Measurements from ENCODE around the gene IDH3G. TPM values are rescaled to one million over a fixed set of nuclear protein-coding genes. Genes with fewer than 3 reads are reported as not detected.

The IDH3G gene
- total RNA-seq, 1 donor from 2014 or later = 41.9 TPM

- Histone ChIP-seq H3K79me2 (ENCODE audit: insufficient read depth, low read length) (peaks cover 25% of the 10 kb centered on the region), H3K4me2 (ENCODE audit: low read length) (no peak overlapping the region), H3K27ac (ENCODE audit: low read depth, low read length) (no peak overlapping the region), H3K4me3 (ENCODE audit: insufficient read depth, low read depth, low read length) (no peak overlapping the region), H3K36me3 (ENCODE audit: insufficient read depth, low read length) (peaks cover 2% of the 10 kb centered on the region), H3K27me3 (ENCODE audit: insufficient read depth, low read length) (no peaks in the 10 kb centered on the region), H2AFZ (ENCODE audit: low read depth, low read length) (no peak overlapping the region), H3K4me1 (ENCODE audit: insufficient read depth, low read length) (peaks cover 6% of the 10 kb centered on the region), H3K9ac (ENCODE audit: low read length) (no peak overlapping the region), H4K20me1 (ENCODE audit: insufficient read depth, low read length) (peaks cover 22% of the 10 kb centered on the region), H3K9me3 (ENCODE audit: insufficient read depth, low read depth, low read length) (no peaks in the 10 kb centered on the region)
- H3K27ac Mint-ChIP-seq (ENCODE audit: unreplicated experiment) = no peak overlapping the region
- no peaks in the 10 kb centered on the region for H3K27me3 Mint-ChIP-seq (ENCODE audit: low read depth, unreplicated experiment)
- H3K36me3 Mint-ChIP-seq (ENCODE audit: low read depth, unreplicated experiment) = no peaks in the 10 kb centered on the region
- TF ChIP-seq EZH2 (IDR thresholded peaks at IDR 0.05; ENCODE audit: insufficient read depth, low read length) = no peak
- TF ChIP-seq CTCF (IDR thresholded peaks at IDR 0.05; ENCODE audit: insufficient read depth, low read depth, low read length) = no peak
- FAIRE-seq (no peak), DNase-seq (ENCODE audit: low read depth) (no peak)
- H3K9me3 Mint-ChIP-seq (ENCODE audit: unreplicated experiment) = no peaks in the 10 kb centered on the region
- H3K4me3 Mint-ChIP-seq (ENCODE audit: unreplicated experiment) = no peak overlapping the region
- peaks cover 5% of the 10 kb centered on the region for H3K4me1 Mint-ChIP-seq (ENCODE audit: low read depth, unreplicated experiment)
These were observed 6.1 kb upstream of the IDH3G start for GRCh38 chrX:153800177-153800722.

GRCh38 chrX:153799326-153799725, 5.2 kb upstream of the IDH3G start:
- no peaks in the 10 kb centered on the region for H3K27me3 ChIP-seq (ENCODE audit: insufficient read depth, low read length)
- no peak overlapping the region for H3K4me3 Mint-ChIP-seq (ENCODE audit: unreplicated experiment)
- no peak overlapping the region for H3K27ac Mint-ChIP-seq (ENCODE audit: unreplicated experiment)
- H3K4me1 ChIP-seq (ENCODE audit: insufficient read depth, low read length) = peaks cover 8% of the 10 kb centered on the region
- no peak overlapping the region for H3K4me2 ChIP-seq (ENCODE audit: low read length)
- DNase-seq (ENCODE audit: low read depth) (no peak), FAIRE-seq (no peak)
- peaks cover 22% of the 10 kb centered on the region for H4K20me1 ChIP-seq (ENCODE audit: insufficient read depth, low read length)
- H3K79me2 ChIP-seq (ENCODE audit: insufficient read depth, low read length) = peaks cover 31% of the 10 kb centered on the region
- no peaks in the 10 kb centered on the region for H3K9me3 ChIP-seq (ENCODE audit: insufficient read depth, low read depth, low read length)
- H3K27me3 Mint-ChIP-seq (ENCODE audit: low read depth, unreplicated experiment) = no peaks in the 10 kb centered on the region
- no peak for TF ChIP-seq EZH2 (IDR thresholded peaks at IDR 0.05; ENCODE audit: insufficient read depth, low read length)
- no peak for TF ChIP-seq CTCF (IDR thresholded peaks at IDR 0.05; ENCODE audit: insufficient read depth, low read depth, low read length)
- no peaks in the 10 kb centered on the region for H3K36me3 Mint-ChIP-seq (ENCODE audit: low read depth, unreplicated experiment)
- no peak overlapping the region for H3K27ac ChIP-seq (ENCODE audit: low read depth, low read length)
- peaks cover 2% of the 10 kb centered on the region for H3K36me3 ChIP-seq (ENCODE audit: insufficient read depth, low read length)
- no peak overlapping the region for H2AFZ ChIP-seq (ENCODE audit: low read depth, low read length)
- no peak overlapping the region for H3K9ac ChIP-seq (ENCODE audit: low read length)
- H3K4me1 Mint-ChIP-seq (ENCODE audit: low read depth, unreplicated experiment) = peaks cover 5% of the 10 kb centered on the region
- no peak overlapping the region for H3K4me3 ChIP-seq (ENCODE audit: insufficient read depth, low read depth, low read length)
- no peaks in the 10 kb centered on the region for H3K9me3 Mint-ChIP-seq (ENCODE audit: unreplicated experiment)

- H3K4me3 ChIP-seq (ENCODE audit: insufficient read depth, low read depth, low read length) = no peak overlapping the region
- H3K36me3 ChIP-seq (ENCODE audit: insufficient read depth, low read length) = peaks cover 2% of the 10 kb centered on the region
- Mint-ChIP-seq H3K27me3 (ENCODE audit: low read depth, unreplicated experiment) (no peaks in the 10 kb centered on the region), H3K9me3 (ENCODE audit: unreplicated experiment) (no peaks in the 10 kb centered on the region), H3K4me1 (ENCODE audit: low read depth, unreplicated experiment) (peaks cover 5% of the 10 kb centered on the region), H3K4me3 (ENCODE audit: unreplicated experiment) (no peak overlapping the region), H3K36me3 (ENCODE audit: low read depth, unreplicated experiment) (no peaks in the 10 kb centered on the region), H3K27ac (ENCODE audit: unreplicated experiment) (no peak overlapping the region)
- no peak overlapping the region for H3K27ac ChIP-seq (ENCODE audit: low read depth, low read length)
- no peak overlapping the region for H3K9ac ChIP-seq (ENCODE audit: low read length)
- peaks cover 15% of the 10 kb centered on the region for H3K4me1 ChIP-seq (ENCODE audit: insufficient read depth, low read length)
- no peak for FAIRE-seq
- H2AFZ ChIP-seq (ENCODE audit: low read depth, low read length) = no peak overlapping the region
- peaks cover 44% of the 10 kb centered on the region for H3K79me2 ChIP-seq (ENCODE audit: insufficient read depth, low read length)
- H3K27me3 ChIP-seq (ENCODE audit: insufficient read depth, low read length) = no peaks in the 10 kb centered on the region
- no peak overlapping the region for H3K4me2 ChIP-seq (ENCODE audit: low read length)
- H3K9me3 ChIP-seq (ENCODE audit: insufficient read depth, low read depth, low read length) = no peaks in the 10 kb centered on the region
- peaks cover 28% of the 10 kb centered on the region for H4K20me1 ChIP-seq (ENCODE audit: insufficient read depth, low read length)
- no peak for DNase-seq (ENCODE audit: low read depth)
- TF ChIP-seq CTCF (IDR thresholded peaks at IDR 0.05; ENCODE audit: insufficient read depth, low read depth, low read length) (no peak), EZH2 (IDR thresholded peaks at IDR 0.05; ENCODE audit: insufficient read depth, low read length) (no peak)
These were observed 3.3 kb upstream of the IDH3G start for GRCh38 chrX:153797415-153798015.

Data from astrocyte (in vitro differentiated cells and primary cell).